ENCODE data around the gene SPAG9. TPM values are rescaled to one million over a fixed set of nuclear protein-coding genes. Genes with fewer than 3 reads are reported as not detected.
A peak's percentile ranks its signal among the peaks of the same experiment; 100 is the strongest.

Gene SPAG9
- total RNA-seq, 1 experiment from 2014 or later, result 90.5 TPM

DNA sequence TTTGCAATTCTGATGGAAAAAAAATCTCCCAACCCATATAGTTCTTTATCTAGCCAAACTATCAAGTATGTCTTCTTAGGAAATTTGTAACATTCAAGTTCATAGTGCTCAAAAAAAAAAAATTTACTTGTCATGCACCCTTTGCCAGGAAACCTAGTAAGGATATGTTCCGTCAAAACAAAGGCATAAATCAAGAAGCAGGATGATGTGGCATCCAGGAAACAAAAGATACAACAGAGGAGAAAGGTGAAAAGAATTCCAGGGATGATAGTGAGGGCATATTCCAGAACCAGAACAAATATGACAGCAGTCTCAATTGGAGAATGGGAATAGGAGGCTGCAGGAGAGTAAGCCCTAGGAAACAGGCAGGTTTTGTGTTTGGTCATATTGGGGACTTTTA lies 104.6 kb downstream of the SPAG9 start:
- H3K27ac ChIP-seq (ENCODE audit: low read length), result no peak overlapping the region
- H2AFZ ChIP-seq (ENCODE audit: low read length), result no peak overlapping the region
- intact Hi-C loops (cut with micrococcal nuclease), result loop anchor here (5.0 kb wide), 1 partner anchor 41 kb away; no protein-coding TSS in a partner anchor
- no peaks in the 10 kb centered on the region for H3K9me3 ChIP-seq (ENCODE audit: low read length)
- ChIA-PET POLR2A (ENCODE audit: unreplicated experiment) (no interaction called here), CTCF (no interaction called here)
- H3K27me3 ChIP-seq (ENCODE audit: low read length), result no peaks in the 10 kb centered on the region
- H3F3A ChIP-seq (ENCODE audit: low read length, unreplicated experiment), result no peaks in the 10 kb centered on the region
- BruUV-seq (replicated peaks), result no TSS peak
- no peaks in the 10 kb centered on the region for H3K9me2 ChIP-seq (replicated peaks; ENCODE audit: low read length)
- H3K4me3 ChIP-seq (ENCODE audit: low read length), result no peak overlapping the region
- ATAC-seq (no peak), DNase-seq (no peak)
- no peaks in the 10 kb centered on the region for H4K20me1 ChIP-seq (ENCODE audit: low read length)
- TF ChIP-seq, protein P1, sequence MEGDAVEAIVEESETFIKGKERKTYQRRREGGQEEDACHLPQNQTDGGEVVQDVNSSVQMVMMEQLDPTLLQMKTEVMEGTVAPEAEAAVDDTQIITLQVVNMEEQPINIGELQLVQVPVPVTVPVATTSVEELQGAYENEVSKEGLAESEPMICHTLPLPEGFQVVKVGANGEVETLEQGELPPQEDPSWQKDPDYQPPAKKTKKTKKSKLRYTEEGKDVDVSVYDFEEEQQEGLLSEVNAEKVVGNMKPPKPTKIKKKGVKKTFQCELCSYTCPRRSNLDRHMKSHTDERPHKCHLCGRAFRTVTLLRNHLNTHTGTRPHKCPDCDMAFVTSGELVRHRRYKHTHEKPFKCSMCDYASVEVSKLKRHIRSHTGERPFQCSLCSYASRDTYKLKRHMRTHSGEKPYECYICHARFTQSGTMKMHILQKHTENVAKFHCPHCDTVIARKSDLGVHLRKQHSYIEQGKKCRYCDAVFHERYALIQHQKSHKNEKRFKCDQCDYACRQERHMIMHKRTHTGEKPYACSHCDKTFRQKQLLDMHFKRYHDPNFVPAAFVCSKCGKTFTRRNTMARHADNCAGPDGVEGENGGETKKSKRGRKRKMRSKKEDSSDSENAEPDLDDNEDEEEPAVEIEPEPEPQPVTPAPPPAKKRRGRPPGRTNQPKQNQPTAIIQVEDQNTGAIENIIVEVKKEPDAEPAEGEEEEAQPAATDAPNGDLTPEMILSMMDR (conservative IDR thresholded peaks at IDR 0.05; ENCODE audit: low read depth, low read length), result no peak
- no peak for TF ChIP-seq EZH2phosphoT487 (IDR thresholded peaks at IDR 0.05; ENCODE audit: borderline replicate concordance, low read length)
- no peak for TF ChIP-seq EZH2 (IDR thresholded peaks at IDR 0.05; ENCODE audit: low read length, unreplicated experiment)
- H3K9ac ChIP-seq (ENCODE audit: low read length), result no peak overlapping the region
- no peaks in the 10 kb centered on the region for H3K79me2 ChIP-seq (ENCODE audit: low read length)
- H3K4me1 ChIP-seq (ENCODE audit: insufficient read depth, low read length), result peaks cover 10% of the 10 kb centered on the region; the same call in 1 of the 2 replicates
- H3K36me3 ChIP-seq (ENCODE audit: low read depth, low read length), result peaks cover 26% of the 10 kb centered on the region
- no peak overlapping the region for H3K4me2 ChIP-seq (ENCODE audit: low read length)

DNA sequence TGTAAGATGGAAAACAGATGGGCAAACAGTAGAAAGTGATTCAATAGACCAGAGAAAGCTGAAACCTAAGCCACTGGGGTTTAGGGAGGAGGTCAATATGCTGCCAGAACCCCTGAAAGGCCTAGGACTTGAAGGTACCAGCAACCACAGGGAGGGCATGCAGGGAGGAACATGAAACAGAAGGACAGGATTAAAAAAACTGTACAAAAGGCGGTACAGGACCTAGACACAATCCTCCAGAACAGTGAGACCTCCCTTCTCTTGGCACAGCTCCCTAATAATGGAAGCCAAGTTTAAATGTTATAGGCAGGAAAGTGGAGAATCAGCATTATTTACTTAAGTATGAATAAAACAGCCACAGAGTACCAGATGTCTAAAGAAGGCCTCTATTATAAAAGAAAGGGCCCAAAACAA lies 105.5 kb downstream of the SPAG9 start:
- intact Hi-C loops (cut with micrococcal nuclease), result loop anchor here (5.0 kb wide), 1 partner anchor 42 kb away; no protein-coding TSS in a partner anchor
- no peaks in the 10 kb centered on the region for H3K27me3 ChIP-seq (ENCODE audit: low read length)
- POLR2A ChIA-PET (ENCODE audit: unreplicated experiment), result interaction anchor here (0.7 kb wide), 2 partner anchors 42 to 105 kb away, joined by 3 to 6 read pairs; no protein-coding TSS in a partner anchor
- peaks cover 17% of the 10 kb centered on the region for H3K36me3 ChIP-seq (ENCODE audit: low read depth, low read length)
- no peak overlapping the region for H2AFZ ChIP-seq (ENCODE audit: low read length)
- peaks cover 10% of the 10 kb centered on the region; the same call in 1 of the 2 replicates for H3K4me1 ChIP-seq (ENCODE audit: insufficient read depth, low read length)
- H3K9me2 ChIP-seq (replicated peaks; ENCODE audit: low read length), result no peaks in the 10 kb centered on the region
- no peak overlapping the region for H3K4me3 ChIP-seq (ENCODE audit: low read length)
- TF ChIP-seq, protein P1 (conservative IDR thresholded peaks at IDR 0.05; ENCODE audit: low read depth, low read length), result no peak
- no peak for TF ChIP-seq EZH2phosphoT487 (IDR thresholded peaks at IDR 0.05; ENCODE audit: borderline replicate concordance, low read length)
- TF ChIP-seq EZH2 (IDR thresholded peaks at IDR 0.05; ENCODE audit: low read length, unreplicated experiment), result no peak
- no TSS peak for BruUV-seq (replicated peaks)
- H3K9me3 ChIP-seq (ENCODE audit: low read length), result no peaks in the 10 kb centered on the region
- H3K9ac ChIP-seq (ENCODE audit: low read length), result no peak overlapping the region
- peak; percentile 85 for ATAC-seq
- H3K4me2 ChIP-seq (ENCODE audit: low read length), result 0 out of 2 replicates have a peak overlapping the region, but pooled peaks have one; percentile 1
- peak; percentile 50 for DNase-seq
- H4K20me1 ChIP-seq (ENCODE audit: low read length), result no peaks in the 10 kb centered on the region
- no peaks in the 10 kb centered on the region for H3K79me2 ChIP-seq (ENCODE audit: low read length)
- CTCF ChIA-PET, result no interaction called here
- no peak overlapping the region for H3K27ac ChIP-seq (ENCODE audit: low read length)
- H3F3A ChIP-seq (ENCODE audit: low read length, unreplicated experiment), result no peaks in the 10 kb centered on the region

DNA sequence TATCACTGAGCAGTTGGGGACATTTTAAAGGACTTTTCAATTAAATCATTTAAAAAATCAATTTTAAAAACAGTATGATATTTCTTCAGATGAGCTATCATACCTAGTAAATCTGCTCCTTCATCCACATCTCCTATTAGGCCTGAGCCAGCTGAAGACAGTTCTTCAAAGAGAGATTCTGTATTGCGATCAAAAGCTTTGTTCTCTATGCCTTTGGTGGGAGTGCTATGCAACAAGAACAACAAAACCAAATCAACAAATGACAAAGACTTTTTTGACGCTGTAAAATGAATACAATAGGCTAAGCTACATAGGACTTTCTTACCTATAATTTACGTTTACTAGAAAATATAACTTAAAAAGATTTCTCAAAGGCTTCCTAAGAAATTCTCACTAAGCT lies 106.5 kb downstream of the SPAG9 start:
- ATAC-seq, result no peak
- H3K36me3 ChIP-seq (ENCODE audit: low read depth, low read length), result peaks cover 16% of the 10 kb centered on the region; the same call in 1 of the 2 replicates
- intact Hi-C loops (cut with micrococcal nuclease), result loop anchor here (5.0 kb wide), 1 partner anchor 52 kb away; no protein-coding TSS in a partner anchor
- TF ChIP-seq EZH2phosphoT487 (IDR thresholded peaks at IDR 0.05; ENCODE audit: borderline replicate concordance, low read length), result no peak
- TF ChIP-seq, protein P1 (conservative IDR thresholded peaks at IDR 0.05; ENCODE audit: low read depth, low read length), result no peak
- no peak for TF ChIP-seq EZH2 (IDR thresholded peaks at IDR 0.05; ENCODE audit: low read length, unreplicated experiment)
- no peaks in the 10 kb centered on the region for H4K20me1 ChIP-seq (ENCODE audit: low read length)
- no TSS peak for BruUV-seq (replicated peaks)
- no peaks in the 10 kb centered on the region for H3K79me2 ChIP-seq (ENCODE audit: low read length)
- H2AFZ ChIP-seq (ENCODE audit: low read length), result no peak overlapping the region
- no peaks in the 10 kb centered on the region for H3K27me3 ChIP-seq (ENCODE audit: low read length)
- no peak for DNase-seq
- CTCF ChIA-PET, result interaction anchor here (0.6 kb wide), 1 partner anchor 44 kb away, joined by 3 read pairs; no protein-coding TSS in a partner anchor
- POLR2A ChIA-PET (ENCODE audit: unreplicated experiment), result interaction anchor here (0.6 to 0.7 kb wide), 2 partner anchors 13 to 43 kb away, joined by 4 to 6 read pairs; no protein-coding TSS in a partner anchor
- H3K4me2 ChIP-seq (ENCODE audit: low read length), result no peak overlapping the region
- H3K27ac ChIP-seq (ENCODE audit: low read length), result no peak overlapping the region
- H3K9ac ChIP-seq (ENCODE audit: low read length), result no peak overlapping the region
- no peaks in the 10 kb centered on the region for H3K9me3 ChIP-seq (ENCODE audit: low read length)
- peaks cover 10% of the 10 kb centered on the region; the same call in 1 of the 2 replicates for H3K4me1 ChIP-seq (ENCODE audit: insufficient read depth, low read length)
- no peaks in the 10 kb centered on the region for H3F3A ChIP-seq (ENCODE audit: low read length, unreplicated experiment)
- no peaks in the 10 kb centered on the region for H3K9me2 ChIP-seq (replicated peaks; ENCODE audit: low read length)
- no peak overlapping the region for H3K4me3 ChIP-seq (ENCODE audit: low read length)
